Stimulated activated naive B cell treated with anti-CD40 and anti-IgM and Interleukin-4, amounts not matched to agents 10 μg/mL and 1 μg/mL and 100 μg/mL, for 72 hours (primary cell): Measurements from ENCODE around the gene TENM3.

Experiments
- ATAC-seq, 2 donors: fragments of 150-1000 bp; cut with Tn5 transposase; replicated peaks; 2 replicates each; pipeline ENCODE4 v1.10.0; 2021; ENCODE audit warnings: moderate library complexity in 1 of 2
- DNase-seq: peaks from one replicate; pipeline ENCODE4 v3.0.0; 2021
- H3K27ac Mint-ChIP-seq: one replicate; pipeline ENCODE4 v1.8.0; 2022; ENCODE audit warnings: mild to moderate bottlenecking, mixed read lengths
- H3K27me3 Mint-ChIP-seq, 2 donors: one replicate each; pipeline ENCODE4 v1.8.0; 2022; ENCODE audit warnings: mixed read lengths in 2 of 2
- H3K36me3 Mint-ChIP-seq, 2 donors: one replicate each; pipeline ENCODE4 v1.8.0; 2022; ENCODE audit warnings: mixed read lengths in 2 of 2, mild to moderate bottlenecking in 1 of 2
- H3K4me1 Mint-ChIP-seq, 2 donors: one replicate each; pipeline ENCODE4 v1.8.0; 2022; ENCODE audit warnings: mixed read lengths in 2 of 2, mild to moderate bottlenecking in 1 of 2
- H3K4me3 Mint-ChIP-seq, 2 donors: one replicate each; pipeline ENCODE4 v1.8.0; 2022; ENCODE audit warnings: mild to moderate bottlenecking in 2 of 2, mixed read lengths in 2 of 2, moderate library complexity in 1 of 2
- H3K9me3 Mint-ChIP-seq, 2 donors: one replicate each; pipeline ENCODE4 v1.8.0; 2022; ENCODE audit warnings: mixed read lengths in 2 of 2, mild to moderate bottlenecking in 1 of 2

Gene TENM3

DNA sequence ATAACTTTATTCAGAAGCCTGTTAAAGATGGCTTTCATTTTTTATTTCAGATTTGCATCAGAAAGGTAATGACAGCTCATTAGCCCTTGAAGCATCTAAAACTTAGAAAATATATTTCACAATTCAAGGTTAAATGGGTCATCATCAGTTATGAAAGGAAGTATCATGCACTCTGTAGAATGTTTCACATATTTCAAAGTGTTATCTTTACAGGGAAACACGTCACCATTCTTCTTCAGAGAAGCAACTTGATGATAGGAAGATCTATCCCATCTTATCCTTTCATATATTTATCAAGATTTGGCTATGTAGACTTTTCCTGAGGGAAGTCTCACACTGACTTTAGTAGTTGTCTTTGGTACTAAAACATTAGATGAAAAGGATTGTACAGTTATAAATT is 277.8 kb downstream of the TENM3 start:
- no peaks in the 10 kb centered on the region for H3K36me3 Mint-ChIP-seq
- DNase-seq (no peak), ATAC-seq (no peak)
- peaks cover 2 to 4% of the 10 kb centered on the region in 2 donors for H3K9me3 Mint-ChIP-seq
- H3K27me3 Mint-ChIP-seq = peaks cover 4 to 5% of the 10 kb centered on the region in 2 donors
- H3K27ac Mint-ChIP-seq = no peak overlapping the region
- H3K4me3 Mint-ChIP-seq = no peak overlapping the region
- no peaks in the 10 kb centered on the region for H3K4me1 Mint-ChIP-seq

DNA sequence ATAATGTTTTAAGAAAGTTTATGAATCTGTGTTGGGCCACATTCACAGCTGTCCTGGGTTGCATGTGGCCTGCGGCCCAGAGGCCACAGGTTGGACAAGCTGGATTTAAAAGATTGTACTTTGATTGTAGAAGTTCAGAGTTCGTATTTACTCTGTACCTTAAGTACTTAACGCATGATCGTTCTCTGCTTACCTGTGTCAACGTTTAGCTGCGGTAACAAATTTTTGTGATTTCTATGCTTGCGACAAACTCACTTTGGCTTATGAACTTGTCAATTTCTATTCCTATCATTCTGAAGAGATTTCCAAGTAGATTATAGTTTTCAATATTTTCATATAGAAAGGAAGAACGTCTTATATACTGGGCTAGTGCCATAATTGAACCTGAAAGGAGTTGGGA is 285.6 kb downstream of the TENM3 start:
- H3K27ac Mint-ChIP-seq = no peak overlapping the region
- H3K27me3 Mint-ChIP-seq = peaks cover 9 to 13% of the 10 kb centered on the region in 2 donors
- no peak overlapping the region for H3K4me3 Mint-ChIP-seq
- DNase-seq = no peak
- no peak for ATAC-seq
- peaks cover 0 to 3% of the 10 kb centered on the region in 2 donors for H3K9me3 Mint-ChIP-seq
- H3K4me1 Mint-ChIP-seq = no peaks in the 10 kb centered on the region
- no peaks in the 10 kb centered on the region for H3K36me3 Mint-ChIP-seq

DNA sequence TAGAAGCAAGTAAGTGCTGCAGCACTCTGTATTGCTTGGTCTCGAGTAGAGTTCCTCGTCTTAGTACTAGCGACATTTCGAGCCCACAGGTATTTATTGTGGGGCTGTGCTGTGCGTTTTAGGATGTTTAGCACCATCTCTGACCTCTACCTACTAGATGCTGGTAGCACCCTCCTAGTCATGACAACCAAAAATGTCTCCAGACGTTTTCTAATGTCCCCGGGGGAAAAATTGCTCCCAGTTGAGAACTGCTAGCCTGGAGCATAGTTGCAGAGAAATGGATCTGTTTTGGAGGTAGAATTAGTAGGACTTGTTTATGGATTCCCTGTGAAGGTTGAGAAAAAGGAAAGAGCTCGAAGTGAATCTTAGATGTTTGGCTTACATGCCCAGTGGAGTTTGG is 287.2 kb downstream of the TENM3 start:
- ATAC-seq = no peak

DNA sequence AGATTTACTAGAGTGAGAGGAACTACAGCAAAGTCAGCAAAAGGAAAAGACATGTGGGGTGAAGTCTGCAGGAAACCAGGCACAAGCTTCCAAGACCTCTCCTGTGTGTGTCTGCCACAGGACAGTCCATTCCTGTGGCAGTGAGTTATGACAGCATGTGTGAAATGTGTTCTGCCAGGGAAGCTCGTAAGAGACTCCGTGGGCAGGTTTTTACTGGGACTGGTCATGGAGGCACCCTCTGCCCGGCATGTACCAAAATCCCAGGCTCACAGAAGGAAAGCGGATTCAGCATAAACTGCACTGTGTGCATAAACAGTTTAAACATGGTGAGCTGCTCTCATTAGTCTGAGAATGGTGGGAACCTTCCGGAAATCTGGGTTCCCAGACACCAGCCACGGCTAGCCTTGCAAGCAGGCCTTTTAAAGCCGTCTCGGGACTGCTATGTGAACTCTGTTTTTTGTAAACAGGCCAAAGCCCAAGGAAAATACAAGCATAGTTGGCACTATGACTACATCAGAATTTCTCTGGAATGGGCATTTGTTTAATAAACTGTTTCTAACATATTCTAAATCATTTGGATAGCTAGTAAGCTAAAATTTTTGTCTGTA is 288.5 kb downstream of the TENM3 start:
- no peak for DNase-seq
- ATAC-seq = no peak
- Mint-ChIP-seq H3K27me3 (peaks cover 5 to 6% of the 10 kb centered on the region in 2 donors), H3K4me3 (no peak overlapping the region), H3K9me3 (no peaks in the 10 kb centered on the region), H3K36me3 (no peaks in the 10 kb centered on the region), H3K27ac (no peak overlapping the region), H3K4me1 (no peaks in the 10 kb centered on the region)

More for the DNA sequence above, 287.2 kb downstream of the TENM3 start:
- no peaks in the 10 kb centered on the region for H3K36me3 Mint-ChIP-seq
- H3K4me3 Mint-ChIP-seq = no peak overlapping the region
- no peaks in the 10 kb centered on the region for H3K4me1 Mint-ChIP-seq
- H3K27ac Mint-ChIP-seq = no peak overlapping the region
- DNase-seq = no peak
- peaks cover 0 to 3% of the 10 kb centered on the region in 2 donors for H3K9me3 Mint-ChIP-seq
- H3K27me3 Mint-ChIP-seq = peaks cover 9 to 13% of the 10 kb centered on the region in 2 donors

DNA sequence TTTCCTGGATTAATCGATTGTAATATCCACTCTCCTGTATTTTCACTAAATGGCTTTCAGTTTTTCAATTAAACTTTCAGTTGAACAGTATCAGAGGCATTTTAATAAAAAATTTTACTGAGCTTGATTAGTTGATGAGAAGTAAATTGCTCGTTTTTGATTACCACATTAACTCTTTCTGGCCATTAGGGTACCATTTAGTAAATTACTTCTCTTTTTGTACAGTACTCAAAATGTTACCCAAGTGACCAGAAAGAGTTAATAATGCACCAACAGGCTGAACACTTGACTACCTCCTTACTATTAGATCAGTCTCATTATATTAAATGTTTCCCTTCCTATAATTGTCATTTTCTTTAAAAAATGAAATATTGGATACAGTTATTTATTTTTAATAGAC is 289.2 kb downstream of the TENM3 start:
- no peaks in the 10 kb centered on the region for H3K4me1 Mint-ChIP-seq
- H3K9me3 Mint-ChIP-seq = no peaks in the 10 kb centered on the region
- H3K27ac Mint-ChIP-seq = no peak overlapping the region
- no peak for DNase-seq
- H3K36me3 Mint-ChIP-seq = no peaks in the 10 kb centered on the region
- H3K4me3 Mint-ChIP-seq = no peak overlapping the region
- no peak for ATAC-seq
- peaks cover 5 to 6% of the 10 kb centered on the region in 2 donors for H3K27me3 Mint-ChIP-seq

DNA sequence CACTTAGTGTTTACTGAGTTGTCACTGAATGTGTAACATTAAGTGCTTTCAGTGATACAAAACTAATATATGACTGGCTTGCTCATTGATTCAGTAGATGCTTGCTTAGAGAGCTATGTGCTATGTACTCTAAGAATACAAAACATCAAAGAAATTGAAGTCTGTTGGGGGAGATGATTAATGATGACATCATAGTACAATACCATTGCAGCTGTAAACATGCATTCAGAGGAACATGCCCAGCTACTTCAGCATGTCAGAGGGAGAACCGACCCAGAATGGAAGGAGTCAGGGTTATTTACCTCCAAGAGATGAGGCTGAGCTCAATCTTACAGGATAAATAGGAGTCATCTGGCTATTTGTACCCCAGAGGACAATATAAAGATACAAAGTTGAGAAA is 290.8 kb downstream of the TENM3 start:
- Mint-ChIP-seq H3K27ac (no peak overlapping the region), H3K4me1 (no peaks in the 10 kb centered on the region), H3K36me3 (no peaks in the 10 kb centered on the region), H3K27me3 (peaks cover 5 to 6% of the 10 kb centered on the region in 2 donors), H3K9me3 (no peaks in the 10 kb centered on the region), H3K4me3 (no peak overlapping the region)
- ATAC-seq (no peak), DNase-seq (no peak)

DNA sequence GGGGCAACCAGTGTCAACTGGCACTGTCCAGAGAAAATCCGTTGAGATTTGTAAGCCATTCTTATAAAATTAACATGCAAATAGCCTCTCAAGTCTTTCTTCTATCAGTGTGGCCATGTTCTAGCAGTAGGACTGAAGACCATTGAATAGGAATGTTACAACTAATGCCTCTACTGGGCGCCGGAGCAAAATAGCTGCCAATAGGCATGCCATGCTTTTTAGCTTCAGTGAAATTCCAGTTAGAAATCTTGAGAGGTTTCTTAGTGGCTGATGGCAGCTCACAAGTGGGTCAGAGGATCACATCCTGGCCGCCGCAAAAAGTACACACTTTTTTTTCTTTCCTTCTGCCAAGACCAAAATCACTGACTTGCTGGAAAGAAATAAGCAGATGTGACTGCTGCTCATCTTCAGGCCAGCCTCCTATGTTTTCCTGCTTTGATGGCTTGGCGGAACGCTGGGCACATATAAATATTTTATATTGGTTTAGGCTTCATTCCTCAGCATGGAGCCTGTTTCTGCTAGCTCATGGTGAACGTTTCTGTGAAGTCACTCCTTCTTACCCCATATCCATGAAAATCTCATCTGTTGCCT is 293.1 kb downstream of the TENM3 start:
- ATAC-seq = no peak
- no peak overlapping the region for H3K4me3 Mint-ChIP-seq
- H3K4me1 Mint-ChIP-seq = no peaks in the 10 kb centered on the region
- no peaks in the 10 kb centered on the region for H3K36me3 Mint-ChIP-seq
- no peak overlapping the region for H3K27ac Mint-ChIP-seq
- DNase-seq = no peak
- no peaks in the 10 kb centered on the region for H3K9me3 Mint-ChIP-seq
- no peaks in the 10 kb centered on the region for H3K27me3 Mint-ChIP-seq

DNA sequence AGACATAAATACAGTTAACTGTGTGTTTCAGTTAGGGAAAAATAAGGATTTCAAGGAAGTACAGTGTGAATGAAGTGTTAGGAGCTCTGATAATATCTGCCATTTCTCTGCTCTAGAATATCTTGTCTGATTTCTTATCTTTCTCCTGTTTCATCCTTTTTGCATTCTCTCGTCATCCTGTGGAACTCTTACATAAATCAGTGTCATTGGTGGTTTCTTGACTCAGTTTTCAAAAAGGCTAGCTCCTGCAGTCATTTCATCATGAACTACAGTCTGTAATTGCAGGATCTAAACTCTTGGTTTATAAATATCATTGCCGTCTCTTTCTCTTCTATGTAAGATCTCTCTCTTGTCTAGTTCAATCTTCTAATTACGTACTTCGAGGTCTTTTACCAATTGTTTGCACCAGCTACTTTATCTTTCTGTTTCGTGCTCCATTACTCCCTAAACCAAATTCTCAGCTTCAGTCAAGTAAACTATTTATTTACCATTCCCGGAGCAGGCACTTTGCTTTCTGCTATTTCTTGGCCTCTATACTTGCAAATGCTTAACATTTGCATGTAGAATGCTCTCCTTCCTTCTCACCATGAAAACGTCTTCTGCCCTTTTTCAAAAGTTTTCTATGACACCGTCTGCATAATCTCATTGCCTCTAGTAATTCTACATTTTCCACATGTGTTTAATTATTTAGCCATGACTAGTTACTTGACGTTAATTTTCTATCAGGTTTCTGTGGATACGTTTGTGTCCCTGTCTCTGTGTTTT is 294.0 kb downstream of the TENM3 start:
- Mint-ChIP-seq H3K4me1 (no peaks in the 10 kb centered on the region), H3K4me3 (no peak overlapping the region), H3K36me3 (no peaks in the 10 kb centered on the region), H3K27me3 (no peaks in the 10 kb centered on the region), H3K27ac (no peak overlapping the region), H3K9me3 (no peaks in the 10 kb centered on the region)
- ATAC-seq = no peak
- DNase-seq = no peak

DNA sequence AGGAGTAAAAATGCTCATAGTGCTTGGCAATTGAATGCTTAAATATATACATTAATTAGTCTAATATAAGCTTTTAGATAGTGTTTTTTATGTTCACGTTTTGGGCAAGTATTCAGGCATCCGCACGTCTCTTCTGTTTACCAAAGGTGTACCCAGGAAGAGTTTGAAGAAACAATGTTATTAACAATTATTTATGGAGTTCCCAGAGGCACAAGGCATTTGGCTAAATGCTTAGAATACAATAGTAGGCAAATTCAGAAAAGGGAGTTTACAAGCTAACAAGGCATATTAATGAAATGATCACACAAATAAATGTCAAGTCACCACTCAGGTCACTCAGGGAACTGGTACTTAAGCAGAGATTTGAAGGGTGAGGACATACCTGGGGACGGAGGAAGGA is 294.8 kb downstream of the TENM3 start:
- no peaks in the 10 kb centered on the region for H3K4me1 Mint-ChIP-seq
- H3K4me3 Mint-ChIP-seq = no peak overlapping the region
- no peaks in the 10 kb centered on the region for H3K9me3 Mint-ChIP-seq
- H3K27ac Mint-ChIP-seq = no peak overlapping the region
- no peak for DNase-seq
- H3K27me3 Mint-ChIP-seq = no peaks in the 10 kb centered on the region
- ATAC-seq = no peak
- H3K36me3 Mint-ChIP-seq = no peaks in the 10 kb centered on the region

DNA sequence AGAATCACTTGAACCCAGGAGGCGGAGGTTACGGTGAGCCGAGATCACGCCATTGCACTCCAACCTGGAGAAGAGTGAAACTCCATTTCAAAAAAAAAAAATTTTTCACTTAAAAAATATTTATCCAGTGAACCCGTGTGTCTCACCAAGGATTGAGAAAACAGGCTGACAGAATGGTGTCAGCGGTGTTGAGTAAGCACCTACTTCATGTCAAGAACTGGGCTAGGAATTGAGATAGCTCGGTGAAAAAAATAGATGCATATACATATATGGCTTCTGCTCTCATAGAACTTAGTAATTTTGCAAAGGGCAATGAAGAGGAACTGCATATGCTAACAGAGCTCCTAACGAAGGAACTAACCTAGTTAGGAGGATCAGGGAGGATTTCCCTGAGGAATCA is 297.3 kb downstream of the TENM3 start:
- H3K4me1 Mint-ChIP-seq = no peaks in the 10 kb centered on the region
- no peak overlapping the region for H3K27ac Mint-ChIP-seq
- H3K9me3 Mint-ChIP-seq = no peaks in the 10 kb centered on the region
- no peak for DNase-seq
- ATAC-seq = no peak
- H3K4me3 Mint-ChIP-seq = no peak overlapping the region
- no peaks in the 10 kb centered on the region for H3K36me3 Mint-ChIP-seq
- H3K27me3 Mint-ChIP-seq = no peaks in the 10 kb centered on the region

DNA sequence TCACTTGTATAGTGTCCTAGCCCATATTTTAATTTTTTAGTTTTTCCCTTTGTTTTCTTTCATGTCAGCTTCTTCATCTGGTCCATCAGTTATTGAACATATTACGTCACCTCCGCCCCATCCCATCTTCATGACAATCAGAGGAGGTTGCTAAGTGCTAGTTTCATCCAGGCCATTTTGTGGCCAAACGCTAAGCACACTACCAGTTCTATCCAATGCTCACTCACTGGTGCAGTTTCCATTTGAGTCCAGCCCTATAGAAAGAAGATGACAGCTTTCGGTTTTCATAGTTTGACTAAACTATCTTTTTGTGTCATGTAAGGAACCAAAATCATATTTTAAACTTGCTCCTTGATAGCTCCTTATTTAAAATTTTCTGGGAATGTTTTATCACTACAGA is 304.2 kb downstream of the TENM3 start:
- H3K4me1 Mint-ChIP-seq = no peaks in the 10 kb centered on the region
- H3K4me3 Mint-ChIP-seq = no peak overlapping the region
- DNase-seq (no peak), ATAC-seq (no peak)
- no peaks in the 10 kb centered on the region for H3K9me3 Mint-ChIP-seq
- H3K36me3 Mint-ChIP-seq = no peaks in the 10 kb centered on the region
- no peaks in the 10 kb centered on the region for H3K27me3 Mint-ChIP-seq
- H3K27ac Mint-ChIP-seq = no peak overlapping the region

DNA sequence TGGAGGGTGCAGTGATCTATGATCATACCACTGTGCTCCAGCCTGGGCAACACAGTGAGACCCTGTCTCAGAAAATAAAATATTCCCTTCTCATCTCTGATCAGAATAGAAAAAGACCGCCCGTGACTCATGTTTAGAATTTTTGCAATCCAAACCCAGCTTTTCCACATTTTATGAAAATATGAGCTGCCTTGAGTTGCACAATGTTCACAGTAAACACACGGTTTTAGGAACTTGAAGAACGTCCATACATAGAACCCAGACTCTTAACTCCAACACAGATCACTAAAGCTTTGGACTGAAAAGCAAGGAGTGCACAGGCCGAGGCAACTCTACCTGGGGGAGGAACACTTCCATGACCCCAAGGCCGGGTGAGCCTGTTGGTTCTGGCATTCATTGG is 305.0 kb downstream of the TENM3 start:
- no peak for ATAC-seq
- H3K9me3 Mint-ChIP-seq = no peaks in the 10 kb centered on the region
- H3K4me1 Mint-ChIP-seq = no peaks in the 10 kb centered on the region
- DNase-seq = no peak
- H3K4me3 Mint-ChIP-seq = no peak overlapping the region
- no peak overlapping the region for H3K27ac Mint-ChIP-seq
- H3K36me3 Mint-ChIP-seq = no peaks in the 10 kb centered on the region
- H3K27me3 Mint-ChIP-seq = no peaks in the 10 kb centered on the region

DNA sequence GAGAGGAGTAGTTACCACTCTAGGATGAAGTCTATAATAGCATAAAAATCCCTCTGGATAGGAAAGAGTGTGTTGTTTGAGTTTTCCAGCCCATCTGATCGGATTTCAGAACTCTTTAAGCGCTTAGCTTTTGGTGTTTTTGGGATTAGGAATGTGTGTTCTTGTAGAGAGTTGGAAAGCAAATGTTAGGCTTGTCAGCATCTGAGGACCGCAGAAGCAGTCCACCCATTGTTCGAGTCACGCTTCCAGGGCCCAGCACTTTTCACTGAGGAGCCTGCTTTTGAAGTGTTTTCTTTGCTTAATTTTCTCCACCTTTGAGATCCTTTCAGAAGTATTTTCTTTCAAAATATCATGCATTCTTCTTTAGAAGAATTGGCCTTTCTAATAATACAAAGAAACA is 306.2 kb downstream of the TENM3 start:
- no peak overlapping the region for H3K27ac Mint-ChIP-seq
- no peaks in the 10 kb centered on the region for H3K27me3 Mint-ChIP-seq
- H3K9me3 Mint-ChIP-seq = no peaks in the 10 kb centered on the region
- no peaks in the 10 kb centered on the region for H3K36me3 Mint-ChIP-seq
- no peak for DNase-seq
- ATAC-seq = no peak
- H3K4me1 Mint-ChIP-seq = no peaks in the 10 kb centered on the region
- no peak overlapping the region for H3K4me3 Mint-ChIP-seq

DNA sequence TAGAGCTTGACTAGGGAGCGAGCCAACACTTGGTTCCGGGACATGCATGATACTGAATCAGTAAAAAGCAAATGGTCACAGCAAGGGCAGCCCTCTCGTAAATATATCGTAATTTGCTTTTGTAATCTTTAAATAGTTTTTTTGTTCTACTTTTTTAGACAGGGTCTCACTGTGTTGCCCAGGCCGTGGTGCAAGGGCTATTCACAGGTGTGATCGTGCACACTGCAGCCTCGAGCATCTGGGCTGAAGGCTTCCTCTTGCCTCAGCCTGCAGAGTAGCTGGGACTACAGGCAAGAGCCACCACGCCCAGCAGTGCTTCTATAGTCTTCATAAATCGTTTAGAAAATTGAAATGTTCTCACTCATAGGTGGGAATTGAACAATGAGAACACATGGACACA is 309.7 kb downstream of the TENM3 start:
- Mint-ChIP-seq H3K27me3 (peaks cover 2 to 6% of the 10 kb centered on the region in 2 donors), H3K4me1 (no peaks in the 10 kb centered on the region), H3K9me3 (no peaks in the 10 kb centered on the region), H3K4me3 (no peak overlapping the region), H3K36me3 (no peaks in the 10 kb centered on the region), H3K27ac (no peak overlapping the region)
- no peak for ATAC-seq
- no peak for DNase-seq

DNA sequence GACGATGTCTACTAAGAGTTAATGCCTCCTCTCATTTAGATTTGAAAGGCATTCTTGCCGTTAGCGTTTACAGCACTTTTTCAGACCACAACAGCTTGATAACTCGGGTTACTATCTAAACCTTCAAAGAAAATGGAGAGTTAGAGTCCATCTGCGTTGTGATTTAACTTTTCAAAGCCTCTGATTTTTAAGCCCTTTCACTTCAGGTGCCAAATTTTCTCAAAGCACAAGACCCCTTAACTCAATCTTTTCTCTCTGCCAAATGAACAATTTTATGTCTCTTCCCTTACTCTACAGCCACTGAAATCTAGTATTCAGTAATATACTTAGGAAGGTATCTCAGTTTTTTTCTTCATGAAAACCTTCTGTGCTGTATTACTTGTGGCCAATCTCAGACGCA is 310.5 kb downstream of the TENM3 start:
- no peak overlapping the region for H3K27ac Mint-ChIP-seq
- no peak for ATAC-seq
- peaks cover 8% of the 10 kb centered on the region in 2 donors for H3K27me3 Mint-ChIP-seq
- H3K9me3 Mint-ChIP-seq = no peaks in the 10 kb centered on the region
- no peak for DNase-seq
- no peaks in the 10 kb centered on the region for H3K36me3 Mint-ChIP-seq
- no peak overlapping the region for H3K4me3 Mint-ChIP-seq
- H3K4me1 Mint-ChIP-seq = no peaks in the 10 kb centered on the region
